ENCODE measurements around the gene GPC1. TPM values are rescaled to one million over a fixed set of nuclear protein-coding genes. Genes with fewer than 3 reads are reported as not detected.

GPC1 gene
- total and polyA plus RNA-seq, 10 donors = 4.1 to 25.0 (median 15.1) TPM

DNA sequence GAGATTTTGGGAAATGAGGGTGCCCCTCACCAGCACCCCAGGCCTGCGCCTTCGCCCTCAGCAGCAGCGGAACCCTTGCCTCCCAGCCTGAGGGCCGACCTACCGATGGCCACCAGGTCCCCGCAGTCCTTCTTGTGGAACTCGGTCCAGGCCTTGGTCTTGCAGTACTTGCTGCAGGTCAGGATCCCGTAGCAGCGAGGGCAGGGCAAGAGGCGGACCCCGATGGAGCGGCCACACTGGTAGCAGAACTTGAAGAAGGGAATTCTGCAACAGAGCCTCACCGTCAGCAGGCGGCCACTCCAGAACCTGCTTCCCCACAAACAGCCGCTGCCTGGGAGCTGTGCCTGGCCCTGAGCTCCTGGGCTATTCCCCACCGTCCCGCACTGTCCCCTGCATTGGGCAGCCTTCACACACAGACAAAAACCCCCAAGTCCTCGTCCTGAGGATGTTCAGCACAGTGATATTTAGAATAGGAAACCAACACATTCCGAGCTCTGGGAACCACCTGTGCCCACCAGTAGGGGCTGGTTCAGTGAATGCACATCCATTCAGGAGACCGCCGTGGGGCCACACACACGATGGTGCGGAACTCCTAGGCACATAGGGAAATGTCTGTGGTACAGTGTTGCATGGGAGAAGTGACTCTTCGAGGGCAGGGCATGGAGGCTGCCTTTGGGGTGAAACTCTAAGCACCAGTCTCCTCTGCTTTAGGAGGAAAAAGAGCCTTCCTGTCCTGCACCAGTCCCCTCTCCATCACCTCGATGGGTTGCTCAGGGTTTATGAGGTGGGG, 45.6 kb downstream of the GPC1 start:
- WGBS, 5 donors = 92 to 96% (median 94%) methylated on average over 14 to 25 of the region's 25 CpGs
- H3K4me1 ChIP-seq = no peaks in the 10 kb centered on the region
- H3K27me3 ChIP-seq (replicated peaks in 1 of 7) = no peaks in the 10 kb centered on the region
- intact Hi-C loops (cut with DNase I; ENCODE audit: low total_unique reads) = no loop called here
- H3K9me3 ChIP-seq = peaks cover 0 to 38% (median 33%) of the 10 kb centered on the region in 8 donors
- H3K27ac ChIP-seq = no peak overlapping the region
- H3K36me3 ChIP-seq = peaks cover 0 to 11% (median 0%) of the 10 kb centered on the region in 6 donors
- TF ChIP-seq POLR2A (IDR thresholded peaks at IDR 0.05) (no peak), POLR2AphosphoS5 (IDR thresholded peaks at IDR 0.05) (no peak), CTCF (IDR thresholded peaks at IDR 0.05 in 8 of 11, conservative IDR thresholded peaks at IDR 0.05 in 3 of 11) (no peak)
- peak; percentile 72 for DNase-seq
- no peak overlapping the region for H3K4me3 ChIP-seq

GRCh38 chr2:240481720-240482119, 46.3 kb downstream of the GPC1 start:
- peak; percentile 70 for DNase-seq
- Histone ChIP-seq H3K27me3 (replicated peaks in 1 of 7) (no peaks in the 10 kb centered on the region), H3K36me3 (peaks cover 0 to 11% (median 0%) of the 10 kb centered on the region in 6 donors), H3K4me1 (no peaks in the 10 kb centered on the region), H3K9me3 (peaks cover 0 to 38% (median 33%) of the 10 kb centered on the region in 8 donors), H3K27ac (no peak overlapping the region), H3K4me3 (no peak overlapping the region)
- WGBS, 5 donors = 95 to 96% (median 96%) methylated on average over 5 of the region's 5 CpGs
- intact Hi-C loops (cut with DNase I; ENCODE audit: low total_unique reads) = no loop called here
- TF ChIP-seq POLR2AphosphoS5 (IDR thresholded peaks at IDR 0.05) = no peak
- TF ChIP-seq POLR2A (IDR thresholded peaks at IDR 0.05) = no peak
- TF ChIP-seq CTCF (IDR thresholded peaks at IDR 0.05 in 8 of 11, conservative IDR thresholded peaks at IDR 0.05 in 3 of 11) = no peak

DNA sequence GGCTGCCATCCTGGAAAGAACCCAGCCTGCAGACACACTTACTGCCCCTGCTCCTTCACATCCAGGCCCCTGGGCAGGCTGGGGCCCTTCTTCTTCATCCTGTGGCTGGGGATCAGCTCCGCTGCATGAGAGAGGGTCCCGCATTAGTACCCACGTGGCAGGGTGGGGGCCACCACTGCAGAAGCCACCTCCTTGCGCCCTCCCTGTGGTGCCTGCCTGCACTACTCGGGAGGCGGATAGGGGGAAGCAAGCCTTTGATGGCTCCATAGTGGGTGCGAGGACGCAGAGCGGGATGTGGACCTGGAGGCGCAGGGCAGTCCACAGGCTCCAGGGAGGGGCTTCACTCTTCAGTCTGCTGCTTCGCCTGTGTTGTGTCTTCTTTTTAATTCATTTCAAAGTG, 46.7 kb downstream of the GPC1 start:
- Histone ChIP-seq H3K27ac (no peak overlapping the region), H3K36me3 (peaks cover 0 to 11% (median 0%) of the 10 kb centered on the region in 6 donors), H3K9me3 (peaks cover 3 to 41% (median 35%) of the 10 kb centered on the region in 8 donors), H3K27me3 (replicated peaks in 1 of 7) (no peaks in the 10 kb centered on the region), H3K4me3 (no peak overlapping the region), H3K4me1 (no peaks in the 10 kb centered on the region)
- DNase-seq = peak; percentile 43
- intact Hi-C loops (cut with DNase I; ENCODE audit: low total_unique reads) = no loop called here
- WGBS, 5 donors = 88 to 96% (median 90%) methylated on average over 8 to 11 of the region's 11 CpGs
- no peak for TF ChIP-seq POLR2A (IDR thresholded peaks at IDR 0.05)
- TF ChIP-seq POLR2AphosphoS5 (IDR thresholded peaks at IDR 0.05) = peak in 1 of 3 donors; percentile 32
- TF ChIP-seq CTCF (IDR thresholded peaks at IDR 0.05 in 8 of 11, conservative IDR thresholded peaks at IDR 0.05 in 3 of 11) = no peak

GRCh38 chr2:240491483-240491882, 56.0 kb downstream of the GPC1 start:
- WGBS, 5 donors = 72 to 82% (median 78%) methylated on average over 2 of the region's 2 CpGs
- Histone ChIP-seq H3K4me3 (no peak overlapping the region), H3K4me1 (no peaks in the 10 kb centered on the region), H3K36me3 (peaks cover 0 to 28% (median 5%) of the 10 kb centered on the region in 6 donors), H3K27ac (no peak overlapping the region), H3K9me3 (peaks cover 23 to 77% (median 71%) of the 10 kb centered on the region in 8 donors), H3K27me3 (replicated peaks in 1 of 7) (no peaks in the 10 kb centered on the region)
- intact Hi-C loops (cut with DNase I; ENCODE audit: low total_unique reads) = no loop called here
- DNase-seq = no peak
- no peak for TF ChIP-seq POLR2AphosphoS5 (IDR thresholded peaks at IDR 0.05)
- no peak for TF ChIP-seq POLR2A (IDR thresholded peaks at IDR 0.05)
